WERI-Rb-1 (cell line): ENCODE data around the gene CAMSAP2.

Experiments used
- DNase-seq: peaks from one replicate; pipeline ENCODE4 v3.0.0-alpha.2; 2020
- H3K27ac ChIP-seq: fragments of 250-450 bp; sonication (Bioruptor Pico); 2 replicates; pipeline ENCODE4 v1.5.1; 2020; ENCODE audit warnings: mild to moderate bottlenecking, moderate library complexity
- H3K27me3 ChIP-seq: fragments of 250-450 bp; sonication (Bioruptor Pico); 2 replicates; pipeline ENCODE4 v1.5.1; 2021; ENCODE audit warnings: mild to moderate bottlenecking, low read depth, moderate library complexity; ENCODE audit not compliant: insufficient read depth, severe bottlenecking
- H3K36me3 ChIP-seq: fragments of 250-450 bp; sonication (Bioruptor Pico); 2 replicates; pipeline ENCODE4 v1.5.1; 2020; ENCODE audit warnings: mild to moderate bottlenecking, moderate library complexity
- H3K4me3 ChIP-seq: 2 replicates; pipeline ENCODE4 v1.5.1; 2011; ENCODE audit warnings: low read depth, mild to moderate bottlenecking, control low read depth, low read length
- H3K9me3 ChIP-seq: fragments of 250-450 bp; sonication (Bioruptor Pico); 2 replicates; pipeline ENCODE4 v1.5.1; 2021; ENCODE audit warnings: mild to moderate bottlenecking, moderate library complexity; ENCODE audit not compliant: severe bottlenecking
- TF ChIP-seq, protein P1 (sequence below): IDR thresholded peaks from 2 replicates; pipeline ENCODE4 v1.5.1; 2011; ENCODE audit warnings: low read depth, mild to moderate bottlenecking, control low read depth, inconsistent platforms, low read length

The CAMSAP2 gene

GRCh38 chr1:200904772-200905171 lies 166.1 kb downstream of the CAMSAP2 start:
- H3K9me3 ChIP-seq: no peaks in the 10 kb centered on the region
- TF ChIP-seq, protein P1, sequence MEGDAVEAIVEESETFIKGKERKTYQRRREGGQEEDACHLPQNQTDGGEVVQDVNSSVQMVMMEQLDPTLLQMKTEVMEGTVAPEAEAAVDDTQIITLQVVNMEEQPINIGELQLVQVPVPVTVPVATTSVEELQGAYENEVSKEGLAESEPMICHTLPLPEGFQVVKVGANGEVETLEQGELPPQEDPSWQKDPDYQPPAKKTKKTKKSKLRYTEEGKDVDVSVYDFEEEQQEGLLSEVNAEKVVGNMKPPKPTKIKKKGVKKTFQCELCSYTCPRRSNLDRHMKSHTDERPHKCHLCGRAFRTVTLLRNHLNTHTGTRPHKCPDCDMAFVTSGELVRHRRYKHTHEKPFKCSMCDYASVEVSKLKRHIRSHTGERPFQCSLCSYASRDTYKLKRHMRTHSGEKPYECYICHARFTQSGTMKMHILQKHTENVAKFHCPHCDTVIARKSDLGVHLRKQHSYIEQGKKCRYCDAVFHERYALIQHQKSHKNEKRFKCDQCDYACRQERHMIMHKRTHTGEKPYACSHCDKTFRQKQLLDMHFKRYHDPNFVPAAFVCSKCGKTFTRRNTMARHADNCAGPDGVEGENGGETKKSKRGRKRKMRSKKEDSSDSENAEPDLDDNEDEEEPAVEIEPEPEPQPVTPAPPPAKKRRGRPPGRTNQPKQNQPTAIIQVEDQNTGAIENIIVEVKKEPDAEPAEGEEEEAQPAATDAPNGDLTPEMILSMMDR: no peak
- no peak overlapping the region for H3K4me3 ChIP-seq
- DNase-seq: no peak
- H3K36me3 ChIP-seq: peaks cover 29% of the 10 kb centered on the region
- no peaks in the 10 kb centered on the region for H3K27me3 ChIP-seq
- no peak overlapping the region for H3K27ac ChIP-seq

- TF ChIP-seq, protein P1: no peak
- no peaks in the 10 kb centered on the region for H3K27me3 ChIP-seq
- no peak for DNase-seq
- H3K36me3 ChIP-seq: peaks cover 24% of the 10 kb centered on the region
- no peak overlapping the region for H3K4me3 ChIP-seq
- no peak overlapping the region for H3K27ac ChIP-seq
- no peaks in the 10 kb centered on the region for H3K9me3 ChIP-seq
These were observed 166.8 kb downstream of the CAMSAP2 start for GRCh38 chr1:200905411-200906052.

DNA sequence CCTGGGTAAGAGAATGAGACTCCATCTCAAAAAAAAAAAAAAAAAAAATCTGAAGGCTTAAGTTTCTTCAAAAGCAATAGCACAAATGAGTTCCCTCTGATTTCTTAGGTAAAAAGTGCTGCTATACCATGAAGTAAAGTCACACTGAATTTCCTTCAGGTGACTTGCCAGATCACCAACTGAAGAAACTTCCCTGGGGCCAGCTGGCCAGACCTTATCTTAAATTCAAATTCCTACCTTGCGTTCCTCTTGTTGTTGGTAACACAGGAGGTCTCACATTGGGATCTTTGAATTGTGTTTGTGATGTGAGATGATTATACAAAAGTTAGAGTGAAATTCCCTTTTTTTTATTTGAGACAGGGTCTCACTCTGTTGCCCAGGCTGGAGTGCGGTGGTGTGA lies 167.8 kb downstream of the CAMSAP2 start:
- Histone ChIP-seq H3K27ac (no peak overlapping the region), H3K9me3 (no peaks in the 10 kb centered on the region), H3K36me3 (peaks cover 21% of the 10 kb centered on the region), H3K27me3 (no peaks in the 10 kb centered on the region), H3K4me3 (no peak overlapping the region)
- TF ChIP-seq, protein P1: no peak
- DNase-seq: no peak

GRCh38 chr1:200907611-200908097 lies 169.0 kb downstream of the CAMSAP2 start:
- Histone ChIP-seq H3K27ac (no peak overlapping the region), H3K27me3 (no peaks in the 10 kb centered on the region), H3K4me3 (no peak overlapping the region), H3K9me3 (no peaks in the 10 kb centered on the region), H3K36me3 (peaks cover 17% of the 10 kb centered on the region)
- TF ChIP-seq, protein P1: no peak
- DNase-seq: no peak

DNA sequence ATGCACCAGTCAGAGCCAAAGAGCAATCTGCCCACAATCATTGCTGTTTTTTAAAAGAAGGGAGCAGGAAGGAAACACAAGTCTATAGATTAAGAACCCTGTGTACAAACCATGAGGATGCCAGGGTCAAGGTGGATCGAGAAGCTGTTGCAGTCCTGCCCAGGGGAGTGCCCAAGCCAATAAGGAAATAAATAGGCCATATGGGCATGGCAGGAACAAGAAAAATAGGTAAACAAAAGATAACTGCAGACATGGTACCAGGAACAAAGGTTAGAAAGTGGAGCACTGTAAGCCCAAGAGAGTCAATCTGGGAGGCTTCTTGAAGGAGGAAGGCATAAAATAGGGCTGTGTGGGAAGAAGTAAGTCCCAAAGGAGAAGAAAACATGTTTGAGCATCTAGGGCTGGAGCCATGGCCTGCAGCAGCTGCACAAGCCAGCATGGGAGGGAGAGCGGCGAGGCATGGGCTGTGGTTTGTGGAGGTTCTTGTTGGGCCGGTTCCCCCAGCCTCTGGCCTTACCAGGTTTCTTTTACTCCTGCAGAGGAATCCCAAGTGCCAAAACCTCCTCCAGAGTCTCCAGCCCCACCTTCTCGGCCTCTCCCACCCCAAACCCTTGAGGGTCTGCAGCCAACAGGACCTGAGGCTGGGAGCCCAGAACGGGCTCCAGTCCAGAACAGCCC lies 169.6 kb downstream of the CAMSAP2 start:
- no peak for DNase-seq
- TF ChIP-seq, protein P1: no peak
- H3K9me3 ChIP-seq: no peaks in the 10 kb centered on the region
- H3K27ac ChIP-seq: no peak overlapping the region
- peaks cover 24% of the 10 kb centered on the region for H3K36me3 ChIP-seq
- no peaks in the 10 kb centered on the region for H3K27me3 ChIP-seq
- H3K4me3 ChIP-seq: no peak overlapping the region
